ENCODE measurements around the gene GC. TPM values are rescaled to one million over a fixed set of nuclear protein-coding genes. Genes with fewer than 3 reads are reported as not detected.

GC gene
- total and polyA plus RNA-seq, 2 of the 8 experiments (the other 6 are each of a cell fraction or from before 2014, with no cell fraction given): 0.09 to 0.34 TPM

GRCh38 chr4:71771613-71772012 is 12.3 kb downstream of the GC start:
- Histone ChIP-seq H3K79me1 (ENCODE audit: low read depth, low read length) (no peaks in the 10 kb centered on the region), H3K4ac (replicated peaks; ENCODE audit: insufficient read length, low read depth, low read length) (no peak overlapping the region), H2BK120ac (replicated peaks; ENCODE audit: low read depth, low read length) (no peak overlapping the region), H3K23me2 (ENCODE audit: low read depth, low read length) (no peaks in the 10 kb centered on the region), H3K79me2 (ENCODE audit: control insufficient read depth in 1 of 2, insufficient read depth in 2 of 2, low read length in 2 of 2) (no peaks in the 10 kb centered on the region), H3K4me2 (ENCODE audit: insufficient read depth in 1 of 2, low read depth in 2 of 2, low read length in 2 of 2) (no peak overlapping the region), H3K23ac (ENCODE audit: insufficient read length) (no peak overlapping the region), H2BK5ac (ENCODE audit: low read depth, low read length) (no peak overlapping the region), H3K18ac (ENCODE audit: extremely low read depth, low read length) (no peak overlapping the region), H4K20me1 (replicated peaks in 1 of 2; ENCODE audit: control insufficient read depth in 1 of 2, insufficient read depth in 2 of 2, low read length in 2 of 2) (no peaks in the 10 kb centered on the region), H2BK15ac (ENCODE audit: low read length) (no peak overlapping the region), H3K14ac (ENCODE audit: insufficient read length) (no peak overlapping the region), H3K27me3 (replicated peaks in 1 of 4; ENCODE audit: control insufficient read depth in 3 of 4, extremely low read depth in 1 of 4, insufficient read depth in 3 of 4, low read length in 3 of 4) (no peaks in the 10 kb centered on the region), H2AK5ac (ENCODE audit: low read depth, low read length) (no peak overlapping the region), H3K4me1 (replicated peaks in 1 of 4; ENCODE audit: control insufficient read depth in 3 of 4, insufficient read depth in 4 of 4, low read length in 3 of 4) (peaks cover 0 to 4% (median 0%) of the 10 kb centered on the region in 4 experiments; a peak in 1 of 7 replicates), H4K5ac (ENCODE audit: insufficient read length, low read depth, low read length) (no peak overlapping the region), H4K8ac (ENCODE audit: extremely low read depth, insufficient read depth, low read length) (no peak overlapping the region), H3K36me3 (ENCODE audit: control insufficient read depth in 2 of 4, insufficient read depth in 4 of 4, low read length in 3 of 4) (0 out of 8 replicates have a peak, but pooled peaks cover 0 to 2% (median 0%) of the 10 kb centered on the region in 4 experiments), H4K91ac (replicated peaks; ENCODE audit: insufficient read length, low read length) (no peak overlapping the region), H2BK20ac (ENCODE audit: low read length) (no peak overlapping the region), H3K27ac (ENCODE audit: low read depth, low read length) (no peak overlapping the region), H2BK12ac (ENCODE audit: low read depth, low read length) (no peak overlapping the region), H3K4me3 (ENCODE audit: extremely low read depth in 1 of 4, insufficient read depth in 2 of 4, low read depth in 3 of 4, low read length in 4 of 4) (no peak overlapping the region), H2AFZ (ENCODE audit: low read length) (no peak overlapping the region), H3K9ac (replicated peaks in 1 of 4; ENCODE audit: extremely low read depth in 1 of 4, low read depth in 3 of 4, low read length in 3 of 4) (no peak overlapping the region), H3K56ac (replicated peaks; ENCODE audit: insufficient read length, low read depth, low read length) (no peak overlapping the region), H3K9me3 (ENCODE audit: insufficient read depth in 2 of 2, low read depth in 1 of 2, low read length in 1 of 2) (no peaks in the 10 kb centered on the region)
- DNase-seq (ENCODE audit: low read depth in 1 of 2, low spot score in 2 of 2) (no peak), FAIRE-seq (no peak)
- ChIA-PET POLR2A (ENCODE audit: partially characterized antibody) (no interaction called here), CTCF (ENCODE audit: partially characterized antibody) (interaction anchor here (1.4 to 3.4 kb wide), 2 partner anchors 11 to 515 kb away, joined by 5 to 29 read pairs; no protein-coding TSS in a partner anchor)
- TF ChIP-seq SIRT6 (IDR thresholded peaks at IDR 0.05; ENCODE audit: low read length): no peak
- no peak for TF ChIP-seq RFX5 (IDR thresholded peaks at IDR 0.05; ENCODE audit: borderline replicate concordance, low read depth, low read length)
- no peak for TF ChIP-seq NANOG (IDR thresholded peaks at IDR 0.05; ENCODE audit: insufficient read depth, low read depth, low read length, poor library complexity, severe bottlenecking)
- no peak for TF ChIP-seq ASH2L (IDR thresholded peaks at IDR 0.05; ENCODE audit: low read length)
- TF ChIP-seq KDM5A (IDR thresholded peaks at IDR 0.05; ENCODE audit: low read length): no peak
- no peak for TF ChIP-seq CHD1 (IDR thresholded peaks at IDR 0.05; ENCODE audit: low read depth, low read length)
- TF ChIP-seq CBX8 (IDR thresholded peaks at IDR 0.05; ENCODE audit: borderline replicate concordance, low read depth, low read length): no peak
- 88% methylated on average over 2 of the region's 2 CpGs; no CpG with 5 or more reads in 1 of the 2 experiments for WGBS, 2 experiments (ENCODE audit: extremely low coverage in 1 of 2, insufficient coverage in 1 of 2, insufficient read length in 1 of 2, insufficient replicate concordance in 2 of 2, low coverage in 1 of 2, low lambda C conversion rate in 2 of 2, missing lambda C conversion rate in 1 of 2)

All from H1 (cell line).